Stimulated activated CD8-positive, alpha-beta memory T cell treated with anti-CD3 and anti-CD28 coated beads, Interleukin-7, amount 100 ng/mL, for 1 hour (primary cell): ENCODE results near the gene SLC39A6.
"Not testable (repeated sequence)": the region's sequence is repeated elsewhere in the genome, so short reads cannot be mapped to it uniquely, and the experiment has no call there.

ENCODE experiments used
- DNase-seq, 2 donors: peaks; one replicate each; pipeline ENCODE4 v3.0.0-alpha.2; 2020; ENCODE audit warnings: low read depth in 2 of 2

SLC39A6 gene

DNA sequence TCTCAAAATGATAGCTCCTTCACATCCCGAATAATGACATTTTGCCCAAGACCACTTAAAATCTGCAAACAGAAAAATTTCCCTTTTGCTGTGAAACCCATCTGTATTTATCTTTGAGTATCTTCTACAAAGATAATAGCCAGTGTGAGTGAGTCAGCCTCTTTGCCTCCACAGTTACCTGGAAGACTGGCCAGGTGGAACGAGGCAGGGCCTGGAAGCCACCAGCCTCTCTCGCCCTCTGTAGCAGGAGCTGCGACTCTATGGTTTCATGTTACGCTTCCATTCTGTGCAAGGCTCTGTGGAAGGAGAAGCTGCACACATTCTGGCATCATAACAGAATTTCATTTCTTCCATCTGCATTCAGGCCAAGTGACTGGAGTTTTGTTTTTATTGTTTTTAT is 10.1 kb upstream of the SLC39A6 start:
- no peak for DNase-seq

DNA sequence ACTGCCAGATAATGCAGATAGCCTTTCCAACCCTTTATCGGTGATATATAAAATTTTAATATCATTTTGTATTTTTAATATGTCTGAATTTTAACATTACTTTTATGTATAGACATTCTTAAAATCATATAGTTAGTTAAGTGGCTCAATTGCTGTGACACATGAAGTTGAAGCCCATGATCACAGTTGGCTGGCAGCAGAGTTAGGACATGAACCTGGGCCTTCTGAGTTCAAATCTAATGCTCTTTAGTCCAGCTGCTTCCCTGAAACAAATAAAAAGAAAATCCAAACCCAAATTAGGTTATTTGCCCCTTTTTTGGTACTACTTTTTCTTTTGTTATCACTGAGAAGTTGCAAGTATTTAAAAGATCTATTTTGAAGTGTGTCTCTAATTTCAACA is 6.1 kb upstream of the SLC39A6 start:
- no peak for DNase-seq

- no peak for DNase-seq
These were observed 3.6 kb upstream of the SLC39A6 start for GRCh38 chr18:36132756-36133155.

GRCh38 chr18:36131692-36132483 is 2.7 kb upstream of the SLC39A6 start:
- DNase-seq: no peak

DNA sequence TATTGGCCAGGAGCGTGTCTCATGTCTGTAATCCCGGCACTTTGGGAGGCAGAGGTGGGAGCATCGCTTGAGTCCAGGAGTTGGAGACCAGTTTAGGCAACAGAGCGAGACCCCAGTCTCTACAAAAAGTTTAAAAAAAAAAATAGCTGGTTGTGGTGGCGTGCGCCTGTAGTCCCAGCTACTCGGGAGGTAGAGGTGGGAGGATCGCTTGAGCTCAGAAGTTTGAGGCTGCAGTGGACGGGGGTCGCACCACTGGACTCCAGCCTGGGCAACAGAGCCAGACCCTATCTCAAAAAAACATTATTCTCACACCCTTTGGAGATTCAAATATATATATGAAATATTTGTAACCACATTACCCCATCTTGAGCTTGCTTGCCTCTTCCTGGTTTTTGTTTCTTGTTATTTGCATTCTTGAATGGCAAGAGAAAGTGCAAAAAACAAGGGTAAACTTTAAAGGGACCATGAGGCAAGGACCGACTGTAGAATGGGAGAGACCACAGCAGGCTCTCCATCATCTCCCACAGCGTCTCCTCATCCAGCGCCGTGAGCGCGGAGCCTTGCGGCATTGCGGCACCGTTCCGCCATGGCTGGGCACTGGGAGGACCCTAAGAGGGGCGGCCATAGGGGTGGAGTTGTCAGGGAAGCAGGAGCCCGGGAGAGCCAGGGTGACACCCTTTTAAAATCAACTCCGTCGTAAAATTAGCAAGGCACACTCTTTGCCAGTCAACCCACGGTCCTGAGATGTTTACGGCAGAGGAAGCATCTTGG is 1.9 kb upstream of the SLC39A6 start:
- DNase-seq: no peak

GRCh38 chr18:36130039-36130831 is 1.1 kb upstream of the SLC39A6 start:
- DNase-seq: no peak

DNA sequence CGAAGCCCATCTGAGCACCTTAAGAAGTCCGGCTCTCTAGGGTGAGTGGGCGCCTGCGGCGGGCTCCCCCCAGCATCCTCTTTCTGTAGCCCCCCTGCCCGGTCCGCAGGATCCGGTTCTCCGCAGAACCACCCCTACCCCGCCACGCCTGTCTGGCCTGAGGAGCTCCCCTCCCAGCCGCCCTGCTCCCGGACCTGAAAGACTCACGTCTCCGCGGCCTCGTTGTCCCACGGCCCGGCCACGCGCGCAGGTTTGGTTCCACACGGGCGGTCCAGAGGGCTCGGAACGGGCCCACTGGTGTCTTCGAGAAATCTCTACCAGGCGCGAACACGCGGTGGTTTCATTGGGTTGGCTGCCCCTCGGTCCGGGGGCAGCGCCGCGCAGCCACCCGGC is 237 bp downstream of the SLC39A6 start:
- DNase-seq: no peak

GRCh38 chr18:36128530-36128870 is 640 bp downstream of the SLC39A6 start:
- DNase-seq: no peak

DNA sequence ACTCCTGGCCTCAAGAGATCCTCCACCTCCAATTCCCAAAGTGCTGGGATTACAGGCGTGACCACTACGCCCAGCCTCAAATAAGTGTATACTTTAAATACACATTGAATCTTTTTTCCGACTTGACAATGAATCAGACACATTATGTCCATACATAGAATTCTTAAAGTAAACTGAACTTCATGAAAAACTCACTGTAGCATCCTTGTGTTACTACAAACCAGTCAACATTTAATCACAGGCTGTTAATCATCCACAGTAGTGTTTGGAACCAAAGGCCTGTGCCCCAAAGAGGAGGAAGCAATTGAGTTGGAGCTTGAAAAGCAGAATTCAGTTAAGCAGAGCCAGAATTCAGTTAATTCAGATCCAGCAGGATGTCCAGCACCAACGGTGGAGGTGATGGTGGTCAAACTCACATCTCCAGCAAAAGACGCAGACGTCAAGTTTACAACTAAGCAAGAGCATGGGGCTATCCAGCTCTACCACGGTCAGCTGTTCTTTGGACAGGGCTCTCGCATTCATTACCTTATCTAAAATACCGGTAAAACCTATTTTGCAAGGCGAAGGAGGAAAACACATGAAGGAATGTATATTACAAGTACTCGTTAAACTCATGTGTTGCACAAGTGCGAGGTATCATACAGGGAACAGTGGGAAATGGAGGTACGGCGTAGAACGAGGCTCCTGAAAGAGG is 1.2 kb downstream of the SLC39A6 start:
- DNase-seq: no peak

DNA sequence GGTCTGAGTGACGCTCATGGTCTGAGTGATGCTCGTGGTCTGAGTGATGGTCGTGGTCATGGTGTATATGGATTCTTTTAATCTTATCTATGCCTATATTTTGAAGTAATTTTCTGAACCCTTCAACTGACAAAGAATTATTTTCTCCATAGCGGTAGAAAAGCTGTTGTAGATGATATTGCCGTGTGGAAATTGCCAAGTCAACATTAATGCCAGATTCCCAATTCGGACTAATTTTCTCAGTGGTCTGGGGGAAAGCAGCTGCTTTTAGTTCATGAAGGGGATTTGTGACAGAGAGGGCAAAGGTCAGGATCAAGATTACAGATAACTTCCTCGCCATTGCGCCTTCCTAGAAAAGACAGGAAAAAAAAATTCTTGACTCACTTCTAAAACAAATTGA is 2.5 kb downstream of the SLC39A6 start:
- no peak for DNase-seq

DNA sequence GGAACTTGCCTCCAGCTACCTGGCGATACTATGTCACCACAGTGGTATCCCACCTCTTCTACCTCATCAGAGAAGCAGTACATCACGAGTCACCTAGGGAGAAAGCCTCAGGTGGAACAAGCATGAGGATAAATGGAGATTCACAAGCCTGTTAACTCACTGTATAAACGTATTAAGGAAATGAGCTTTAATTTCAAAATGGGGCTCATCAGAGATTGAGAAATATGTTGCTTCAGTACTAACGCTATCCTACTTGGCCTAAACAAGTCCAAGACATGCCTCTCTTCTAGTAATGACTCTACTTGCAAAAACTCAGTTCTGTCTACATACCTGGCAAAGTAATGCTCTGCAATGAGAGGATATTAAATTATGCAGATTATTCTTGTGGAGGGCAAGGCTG is 4.3 kb downstream of the SLC39A6 start:
- no peak for DNase-seq

DNA sequence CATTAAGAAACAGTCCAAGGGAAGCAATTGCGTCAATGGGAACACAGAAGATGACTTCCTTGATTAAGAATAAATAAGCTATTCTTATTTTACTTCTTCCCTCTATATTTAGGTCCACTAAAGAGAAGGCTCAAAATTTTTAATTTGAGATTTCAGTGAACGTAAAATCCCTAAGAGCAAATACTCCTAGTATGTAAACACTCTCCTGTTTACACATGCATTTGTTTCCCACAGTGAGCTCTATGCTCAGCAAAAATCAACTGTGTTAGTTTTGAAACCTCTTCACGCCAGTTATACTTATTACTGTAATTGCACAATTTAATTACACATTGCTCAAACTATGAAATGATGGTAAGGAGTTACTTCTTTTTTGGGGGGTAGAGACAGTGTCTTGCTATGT is 8.8 kb downstream of the SLC39A6 start:
- DNase-seq: no peak

- not testable (repeated sequence) for DNase-seq
These were observed 12.4 kb downstream of the SLC39A6 start for GRCh38 chr18:36116771-36117170.

- DNase-seq: no peak
These were observed 14.4 kb downstream of the SLC39A6 start for GRCh38 chr18:36114738-36115137.

GRCh38 chr18:36114251-36114650 is 14.9 kb downstream of the SLC39A6 start:
- DNase-seq: no peak

DNA sequence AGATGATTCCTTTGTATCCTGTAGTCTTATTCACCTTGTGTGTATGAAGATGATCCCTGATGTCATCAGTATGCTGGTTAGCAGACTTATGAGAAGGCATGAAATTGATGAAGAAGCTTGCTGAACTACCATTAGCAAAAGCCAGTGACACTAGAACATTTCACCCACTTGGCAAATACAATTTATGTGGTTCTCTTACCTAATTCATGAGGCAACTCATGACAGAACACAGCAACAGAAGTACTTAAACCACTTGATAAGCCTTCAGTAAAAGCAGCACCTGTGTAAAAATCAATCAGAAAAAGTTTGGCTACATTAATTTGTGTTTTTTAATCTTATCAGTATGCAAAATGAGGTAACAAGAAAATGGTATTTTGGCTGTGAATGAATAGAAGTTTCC is 16.8 kb downstream of the SLC39A6 start:
- no peak for DNase-seq

DNA sequence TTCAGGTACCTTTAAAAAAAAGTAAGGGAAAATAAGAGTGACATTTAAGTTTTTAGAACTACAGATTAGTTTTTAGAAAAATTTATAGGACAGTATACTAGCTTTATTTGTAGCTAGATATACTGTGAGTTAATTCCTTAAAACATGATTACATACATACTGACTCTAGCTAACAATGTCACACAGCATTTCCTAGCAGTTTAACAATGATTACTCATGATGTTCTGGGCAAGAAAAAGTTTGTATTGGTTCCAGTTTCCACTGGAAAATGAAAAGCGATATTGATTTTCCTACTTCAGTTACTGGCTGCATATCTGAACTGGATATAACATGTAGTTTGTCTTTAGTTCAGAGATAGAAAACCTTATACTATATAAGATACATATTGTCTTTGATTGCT is 19.4 kb downstream of the SLC39A6 start:
- DNase-seq: no peak

DNA sequence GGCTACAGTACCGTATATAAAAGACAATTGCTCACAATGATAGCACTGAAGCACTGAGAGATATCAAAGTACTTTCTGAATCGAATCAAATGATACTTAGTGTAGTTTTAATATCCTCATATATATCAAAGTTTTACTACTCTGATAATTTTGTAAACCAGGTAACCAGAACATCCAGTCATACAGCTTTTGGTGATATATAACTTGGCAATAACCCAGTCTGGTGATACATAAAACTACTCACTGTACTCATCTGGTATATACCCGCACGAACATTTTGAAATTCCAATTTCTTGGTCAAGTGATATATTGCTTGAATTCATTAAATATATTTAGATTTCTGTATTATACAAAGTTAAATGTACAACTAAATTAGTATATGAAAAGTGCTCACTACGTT is 20.5 kb downstream of the SLC39A6 start:
- no peak for DNase-seq

DNA sequence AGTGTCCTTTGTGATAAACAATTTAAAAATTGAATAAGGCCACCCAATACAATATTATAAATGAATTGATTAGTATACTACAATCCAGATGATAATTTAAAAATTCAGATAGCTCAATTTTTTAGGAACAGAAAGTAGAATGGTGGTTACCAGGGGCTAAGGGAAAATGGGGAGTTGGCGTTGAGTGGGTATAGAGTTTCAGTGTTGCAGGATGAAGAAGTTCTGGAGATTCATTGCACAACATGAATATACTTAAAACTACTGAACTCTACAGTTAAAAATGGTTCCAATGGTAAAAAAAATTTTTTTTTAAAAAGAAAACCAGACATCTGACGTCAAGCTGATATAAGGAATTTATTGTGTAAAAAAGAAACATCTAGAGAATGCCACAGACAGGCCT is 20.9 kb downstream of the SLC39A6 start:
- DNase-seq: no peak

DNA sequence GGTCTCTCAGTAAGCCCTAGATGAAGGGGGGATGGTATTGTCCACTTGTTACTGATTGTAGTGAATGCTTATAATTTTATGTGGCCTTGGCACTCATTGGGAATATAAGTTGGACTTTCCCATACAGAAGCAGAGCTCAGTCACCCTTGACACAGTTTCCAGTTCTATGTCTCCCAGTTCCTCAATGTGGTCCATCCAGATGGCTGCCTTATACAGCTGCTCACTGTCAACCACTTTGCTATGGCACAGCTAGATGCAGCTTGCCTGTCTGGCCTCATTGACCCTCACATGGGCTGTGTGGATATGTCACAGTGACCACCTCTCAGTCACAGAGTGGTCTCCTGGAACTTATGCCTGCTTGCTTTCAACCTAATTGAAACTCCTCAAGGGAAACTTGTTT is 21.7 kb downstream of the SLC39A6 start:
- no peak for DNase-seq

DNA sequence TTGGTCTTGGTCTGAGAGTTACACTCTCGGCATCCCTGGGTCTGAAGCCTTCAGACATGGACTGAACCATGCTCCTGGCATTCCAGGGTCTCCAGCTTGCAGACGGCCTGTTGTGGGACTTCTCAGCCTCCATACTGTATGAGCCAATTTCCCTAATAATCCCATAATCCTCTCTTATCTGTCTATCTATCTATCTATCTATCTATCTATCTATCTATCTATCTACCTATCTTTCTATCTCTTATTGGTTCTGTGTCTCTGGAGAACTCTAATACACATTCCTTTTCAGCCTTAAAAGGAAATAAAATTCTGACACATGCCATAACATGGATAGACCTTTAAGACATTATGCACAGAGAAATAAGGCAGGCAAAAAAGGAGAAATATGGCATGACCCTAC is 24.4 kb downstream of the SLC39A6 start:
- no peak for DNase-seq

DNA sequence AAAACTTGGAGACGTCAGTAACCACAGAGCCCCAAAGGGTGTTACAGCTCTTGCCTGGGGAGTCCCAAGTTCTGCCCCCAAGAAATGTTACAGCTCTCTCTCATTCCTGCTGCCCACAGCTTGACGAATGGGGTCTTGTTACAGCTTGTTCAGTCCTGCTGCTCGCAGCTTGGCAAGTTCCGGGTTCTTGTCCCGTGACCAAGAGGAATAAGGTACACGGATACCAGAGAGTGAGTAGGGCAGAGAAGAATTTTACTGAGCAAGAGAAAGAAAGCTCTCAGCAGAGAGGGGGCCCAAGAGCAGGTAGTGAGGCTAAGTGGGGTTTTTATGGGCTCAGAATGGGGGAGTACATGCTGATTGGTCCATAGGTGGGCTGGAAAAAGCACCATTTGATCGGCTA is 27.2 kb downstream of the SLC39A6 start:
- DNase-seq: no peak
